GM23248 (cell line): ENCODE results near the gene PPM1H.

Experiments used
- EZH2 ChIP-seq: fragments of 200-600 bp; sonication (generic); IDR thresholded peaks from 2 replicates; pipeline ENCODE4 v1.6.1; 2018; ENCODE audit warnings: antibody characterized with exemption, mild to moderate bottlenecking; ENCODE audit not compliant: insufficient read depth, poor library complexity, severe bottlenecking
- EZH2phosphoT487 ChIP-seq: fragments of 200-600 bp; sonication (generic); IDR thresholded peaks from 2 replicates; pipeline ENCODE4 v1.6.1; 2018; ENCODE audit warnings: antibody characterized with exemption, moderate library complexity, mild to moderate bottlenecking, low read depth; ENCODE audit not compliant: insufficient read depth

DNA sequence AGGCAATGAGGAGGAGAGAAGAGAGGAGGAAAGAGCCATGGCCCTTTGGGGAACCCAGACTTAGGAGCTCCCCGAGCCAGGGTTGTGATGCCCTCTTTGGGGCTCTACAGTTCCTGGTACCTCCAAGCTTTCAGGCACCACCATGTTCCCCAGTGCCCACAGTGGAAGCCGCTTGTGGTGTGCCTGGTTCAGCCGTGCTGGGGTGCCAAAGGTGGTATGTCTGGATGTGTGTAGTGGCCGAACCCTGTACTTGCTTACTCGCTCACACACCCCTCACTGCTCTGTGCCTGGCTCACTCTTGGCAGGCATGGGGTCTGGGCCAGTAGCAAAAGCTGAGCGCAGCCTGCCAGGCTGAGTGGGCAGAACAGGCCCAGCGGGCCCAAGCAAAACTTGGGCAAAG is 257.6 kb downstream of the PPM1H start:
- no peak for TF ChIP-seq EZH2
- TF ChIP-seq EZH2phosphoT487, result no peak
